HG03469 (cell line): ENCODE results near the gene CACHD1.

Experiments
- ATAC-seq: cut with Tn5 transposase; IDR thresholded peaks from one replicate; pipeline ENCODE4 v1.9.1; 2021; ENCODE audit warnings: mild to moderate bottlenecking, moderate library complexity, moderate number of reproducible peaks; ENCODE audit not compliant: unreplicated experiment

CACHD1 gene

GRCh38 chr1:64645735-64646134, 175.8 kb downstream of the CACHD1 start:
- no peak for ATAC-seq

GRCh38 chr1:64650411-64650810, 180.5 kb downstream of the CACHD1 start:
- ATAC-seq, result no peak

- ATAC-seq, result no peak
Measured at GRCh38 chr1:64651841-64652240, 181.9 kb downstream of the CACHD1 start.

- ATAC-seq, result no peak
Measured at GRCh38 chr1:64653466-64653865, 183.5 kb downstream of the CACHD1 start.

GRCh38 chr1:64654519-64655341, 184.8 kb downstream of the CACHD1 start:
- ATAC-seq, result no peak

GRCh38 chr1:64655861-64656260, 185.9 kb downstream of the CACHD1 start:
- ATAC-seq, result no peak

- no peak for ATAC-seq
Measured at GRCh38 chr1:64659478-64660138, 189.7 kb downstream of the CACHD1 start.

- ATAC-seq, result no peak
Measured at GRCh38 chr1:64663668-64664067, 193.7 kb downstream of the CACHD1 start.

GRCh38 chr1:64664299-64664698, 194.4 kb downstream of the CACHD1 start:
- no peak for ATAC-seq

GRCh38 chr1:64669098-64669675, 199.3 kb downstream of the CACHD1 start:
- ATAC-seq, result no peak

GRCh38 chr1:64675718-64676345, 205.9 kb downstream of the CACHD1 start:
- ATAC-seq, result peak; percentile 44

GRCh38 chr1:64676386-64676785, 206.5 kb downstream of the CACHD1 start:
- no peak for ATAC-seq

- ATAC-seq, result no peak
Measured at GRCh38 chr1:64677532-64677931, 207.6 kb downstream of the CACHD1 start.

GRCh38 chr1:64678366-64678765, 208.4 kb downstream of the CACHD1 start:
- no peak for ATAC-seq

- no peak for ATAC-seq
Measured at GRCh38 chr1:64679177-64679576, 209.2 kb downstream of the CACHD1 start.

- ATAC-seq, result no peak
Measured at GRCh38 chr1:64680599-64680998, 210.7 kb downstream of the CACHD1 start.

GRCh38 chr1:64681043-64681442, 211.1 kb downstream of the CACHD1 start:
- ATAC-seq, result no peak

- no peak for ATAC-seq
Measured at GRCh38 chr1:64683419-64683818, 213.5 kb downstream of the CACHD1 start.

GRCh38 chr1:64685217-64685616, 215.3 kb downstream of the CACHD1 start:
- ATAC-seq, result no peak

GRCh38 chr1:64685765-64686341, 215.9 kb downstream of the CACHD1 start:
- no peak for ATAC-seq
